HG02870 (cell line): ENCODE results near the gene CDK7.
"Not testable (repeated sequence)": the region's sequence is repeated elsewhere in the genome, so short reads cannot be mapped to it uniquely, and the experiment has no call there.

Source experiments
- ATAC-seq: cut with Tn5 transposase; IDR thresholded peaks from one replicate; pipeline ENCODE4 v1.9.1; 2021; ENCODE audit warnings: mild to moderate bottlenecking, moderate library complexity; ENCODE audit not compliant: unreplicated experiment

The CDK7 gene

DNA sequence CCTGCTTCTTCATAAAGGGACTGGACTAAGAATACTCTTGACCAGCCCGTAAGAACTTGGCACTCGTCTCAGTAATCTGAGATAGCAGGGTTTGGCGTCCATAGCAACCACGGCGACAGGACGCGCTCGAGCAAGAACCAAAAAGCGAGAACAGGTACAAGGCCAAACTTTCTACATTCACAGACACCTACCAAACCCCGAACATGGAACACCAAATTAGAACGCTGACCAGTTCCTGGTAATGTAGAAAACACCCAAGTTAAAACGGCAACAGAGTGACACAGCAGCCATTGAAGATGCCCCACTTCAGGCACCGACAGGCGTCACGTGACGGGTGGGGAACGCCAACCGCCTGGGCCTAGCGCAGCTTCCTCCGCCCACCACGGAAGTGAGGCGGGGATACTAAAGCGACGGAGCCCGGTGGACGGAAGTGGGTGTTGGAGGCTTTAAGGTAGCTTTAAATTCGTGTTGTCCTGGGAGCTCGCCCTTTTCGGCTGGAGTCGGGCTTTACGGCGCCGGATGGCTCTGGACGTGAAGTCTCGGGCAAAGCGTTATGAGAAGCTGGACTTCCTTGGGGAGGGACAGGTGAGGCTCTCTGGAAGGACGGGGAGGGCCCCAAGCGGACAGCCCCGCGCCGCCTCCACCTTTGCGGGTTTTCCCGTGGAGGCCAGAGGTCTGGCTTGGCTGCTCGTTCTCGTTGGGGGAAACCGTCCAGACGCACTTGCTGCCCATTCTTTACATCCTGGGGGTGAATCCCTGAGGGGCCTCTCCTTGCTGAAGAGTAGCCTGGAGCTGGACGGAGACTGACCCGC lies at the start of gene CDK7:
TSS of gene CDK7 (plus strand) at position 430 of the 812 bp plus-strand sequence. CDS start at position 520, 90 bp downstream.
- ATAC-seq, result peak; percentile 97

DNA sequence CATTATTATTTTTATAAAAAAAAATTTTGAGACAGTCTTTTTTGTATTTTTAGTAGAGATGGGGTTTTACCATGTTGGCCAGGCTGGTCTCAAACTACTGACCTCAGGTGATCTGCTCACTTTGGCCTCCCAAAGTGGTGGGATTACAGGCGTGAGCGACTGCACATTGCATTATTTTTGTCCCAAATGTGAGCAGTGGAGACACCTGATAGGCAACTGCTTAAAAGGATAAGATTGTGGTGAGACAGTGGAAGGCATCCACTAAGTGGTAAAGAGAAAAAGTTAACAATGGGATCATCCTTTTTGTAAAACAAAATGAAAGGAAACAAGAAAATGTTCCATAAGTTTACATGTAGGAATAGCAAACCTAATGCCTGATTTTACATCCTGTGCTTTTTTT lies 47.3 kb upstream of the CDK7 start:
- no peak for ATAC-seq

DNA sequence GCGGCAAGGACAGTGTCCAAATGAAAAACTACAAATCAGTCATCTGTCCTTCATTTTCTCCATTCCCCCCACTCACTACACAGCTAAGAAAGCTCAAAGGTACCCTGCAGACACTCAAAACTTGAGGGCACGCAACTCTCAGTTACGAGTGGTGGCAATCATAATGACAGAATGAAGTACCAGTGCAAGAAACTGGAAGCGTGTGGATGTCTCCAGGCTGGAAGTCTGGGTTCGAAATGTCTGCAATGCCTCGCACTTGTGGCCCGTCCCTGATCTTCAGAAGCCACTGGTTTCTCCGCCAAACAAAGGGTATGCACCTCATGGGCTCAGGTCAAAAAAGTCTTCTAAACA lies 45.9 kb upstream of the CDK7 start:
- no peak for ATAC-seq

DNA sequence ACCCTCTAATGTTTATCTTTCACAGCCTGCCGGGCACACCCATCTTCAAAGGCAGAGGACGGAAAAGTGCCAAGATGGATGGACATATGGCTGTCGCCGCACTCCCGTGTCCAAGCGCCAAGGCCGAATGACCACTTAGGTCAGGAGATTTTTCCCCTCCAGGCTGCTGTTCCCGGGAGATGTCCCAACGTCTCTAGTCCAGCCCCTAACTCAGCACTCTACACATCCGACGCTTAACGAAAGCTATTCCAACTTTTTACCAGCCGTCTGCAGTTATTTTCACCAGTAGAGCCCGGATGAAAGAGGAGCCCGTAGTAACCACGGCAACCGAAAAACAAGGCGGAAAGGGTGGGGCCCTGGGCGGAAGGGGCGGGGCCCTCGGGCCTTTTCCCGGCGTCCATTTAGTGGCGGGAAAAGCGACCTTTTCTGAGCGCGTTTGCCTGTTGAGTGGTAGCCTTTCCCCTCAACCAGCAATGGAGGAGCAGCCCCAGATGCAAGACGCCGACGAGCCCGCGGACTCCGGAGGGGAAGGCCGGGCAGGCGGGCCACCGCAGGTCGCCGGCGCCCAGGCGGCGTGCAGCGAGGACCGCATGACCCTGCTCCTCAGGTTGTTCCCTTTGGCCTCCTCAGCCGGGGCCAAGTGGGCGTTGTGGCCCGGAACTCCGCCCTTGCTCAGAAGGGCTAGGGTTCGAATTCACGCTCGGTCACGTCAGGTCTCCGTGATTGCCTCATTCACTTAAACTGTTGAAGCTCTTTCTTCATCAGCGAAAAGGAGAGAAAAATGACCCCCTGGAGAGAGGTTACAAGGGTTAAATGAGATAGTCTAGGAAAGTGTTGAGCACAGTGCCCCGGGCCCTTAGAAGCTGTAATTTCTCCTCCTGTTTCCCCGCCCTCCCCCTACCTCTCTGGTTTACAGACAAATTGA lies 45.3 kb upstream of the CDK7 start, which contains the start of gene CENPH:
TSS of gene CENPH (plus strand) at position 422 of the 925 bp plus-strand sequence. CDS start at position 474, 52 bp downstream.
- peak; percentile 92 for ATAC-seq

DNA sequence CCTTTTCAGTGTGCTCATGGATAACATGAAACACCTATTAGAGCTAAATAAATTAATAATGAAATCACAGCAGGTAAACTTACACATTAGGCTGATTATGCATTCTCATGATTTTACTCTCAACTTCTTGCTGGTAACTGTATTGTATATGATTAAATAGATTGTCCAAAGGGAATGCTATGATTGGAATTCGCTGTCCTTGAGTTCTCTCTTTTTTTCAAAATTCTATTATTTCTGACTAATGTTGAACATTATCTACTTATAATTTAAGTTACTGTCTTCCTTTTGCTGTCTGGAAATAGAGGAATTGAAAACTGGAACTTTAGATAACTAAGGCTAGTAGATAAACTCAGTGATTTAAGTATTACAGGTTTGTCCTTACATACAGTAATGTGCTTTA lies 32.2 kb upstream of the CDK7 start:
- ATAC-seq, result no peak

DNA sequence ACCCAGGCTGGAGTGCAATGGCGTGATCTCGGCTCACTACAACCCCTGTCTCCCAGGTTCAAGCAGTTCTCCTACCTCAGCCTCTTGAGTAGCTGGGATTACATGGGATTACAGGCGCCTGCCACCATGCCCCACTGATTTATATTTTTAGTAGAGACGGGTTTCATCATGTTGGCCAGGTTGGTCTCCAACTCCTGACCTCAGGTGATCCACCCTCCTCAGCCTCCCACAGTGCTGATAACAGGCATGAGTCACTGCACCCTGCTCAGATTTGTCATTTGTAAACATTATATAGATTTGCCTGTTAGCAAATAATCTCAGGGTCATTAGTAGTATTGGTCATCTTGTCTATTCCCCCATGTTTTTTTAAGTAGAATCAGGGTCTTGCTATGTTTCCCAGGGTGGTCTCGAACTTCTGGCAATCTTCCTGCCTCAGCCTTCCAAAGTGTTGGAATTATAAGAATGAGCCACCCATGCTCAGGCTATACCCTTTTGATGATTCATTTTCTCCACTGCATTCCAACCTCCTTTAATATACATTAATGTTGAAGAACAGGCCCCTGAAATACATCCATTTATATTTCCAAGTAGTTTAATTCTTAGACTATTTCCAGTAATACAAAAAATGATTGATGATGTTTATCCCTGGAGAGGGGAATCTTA lies 28.0 kb upstream of the CDK7 start:
- ATAC-seq, result no peak

DNA sequence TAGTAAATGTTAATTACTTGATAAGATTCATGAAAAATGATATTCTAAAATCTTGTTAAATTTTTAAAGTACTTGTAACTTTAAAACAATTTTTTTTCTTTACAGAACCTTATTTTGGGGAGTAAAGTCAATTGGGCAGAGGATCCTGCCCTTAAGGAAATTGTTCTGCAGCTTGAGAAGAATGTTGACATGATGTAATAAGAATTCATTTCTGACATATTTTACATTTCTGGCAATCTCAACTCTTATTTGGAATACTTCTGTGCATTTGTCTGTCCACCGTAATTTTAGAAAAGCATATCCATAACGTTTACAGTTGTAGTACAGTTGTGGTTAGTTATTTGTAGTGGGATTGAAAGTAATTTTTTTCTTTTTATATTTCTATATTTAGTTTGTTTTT lies 25.1 kb upstream of the CDK7 start:
- ATAC-seq, result no peak

DNA sequence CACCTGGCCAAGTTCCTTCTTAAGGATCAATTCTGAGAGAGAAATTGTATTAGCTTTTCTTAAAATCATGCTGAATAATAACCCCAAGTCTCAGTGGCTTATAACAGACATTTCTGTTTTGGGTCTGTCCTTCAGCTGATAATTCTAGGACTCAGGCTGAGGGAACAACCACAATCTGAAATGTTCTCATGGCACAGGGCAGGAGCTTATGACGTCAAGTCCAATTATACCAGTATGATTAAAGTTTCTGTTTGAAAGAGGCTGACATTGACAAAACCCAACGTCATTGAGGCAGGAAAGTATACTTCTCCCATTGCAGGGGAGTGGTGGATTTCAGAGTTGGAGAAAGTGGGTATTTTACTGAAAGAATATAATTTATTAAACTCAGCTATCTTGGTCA lies 23.5 kb upstream of the CDK7 start:
- no peak for ATAC-seq

DNA sequence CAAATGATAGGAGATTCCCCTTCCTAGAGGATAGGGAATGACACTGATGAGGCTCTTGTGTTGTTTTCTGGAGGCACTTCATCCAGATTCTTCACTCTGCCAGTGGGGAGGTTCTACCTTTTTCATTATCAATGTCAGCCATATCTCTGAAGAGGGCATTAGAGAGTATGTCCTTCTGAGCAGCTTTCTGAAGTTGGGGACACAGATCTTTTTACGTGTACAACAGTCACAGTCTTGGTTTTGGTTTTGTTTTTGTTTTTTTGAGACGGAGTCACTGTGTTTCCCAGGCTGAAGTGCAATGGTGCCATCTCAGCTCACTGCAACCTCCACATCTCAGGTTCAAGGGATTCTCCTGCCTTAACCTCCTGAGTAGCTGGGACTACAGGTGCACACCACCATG lies 22.7 kb upstream of the CDK7 start:
- no peak for ATAC-seq

DNA sequence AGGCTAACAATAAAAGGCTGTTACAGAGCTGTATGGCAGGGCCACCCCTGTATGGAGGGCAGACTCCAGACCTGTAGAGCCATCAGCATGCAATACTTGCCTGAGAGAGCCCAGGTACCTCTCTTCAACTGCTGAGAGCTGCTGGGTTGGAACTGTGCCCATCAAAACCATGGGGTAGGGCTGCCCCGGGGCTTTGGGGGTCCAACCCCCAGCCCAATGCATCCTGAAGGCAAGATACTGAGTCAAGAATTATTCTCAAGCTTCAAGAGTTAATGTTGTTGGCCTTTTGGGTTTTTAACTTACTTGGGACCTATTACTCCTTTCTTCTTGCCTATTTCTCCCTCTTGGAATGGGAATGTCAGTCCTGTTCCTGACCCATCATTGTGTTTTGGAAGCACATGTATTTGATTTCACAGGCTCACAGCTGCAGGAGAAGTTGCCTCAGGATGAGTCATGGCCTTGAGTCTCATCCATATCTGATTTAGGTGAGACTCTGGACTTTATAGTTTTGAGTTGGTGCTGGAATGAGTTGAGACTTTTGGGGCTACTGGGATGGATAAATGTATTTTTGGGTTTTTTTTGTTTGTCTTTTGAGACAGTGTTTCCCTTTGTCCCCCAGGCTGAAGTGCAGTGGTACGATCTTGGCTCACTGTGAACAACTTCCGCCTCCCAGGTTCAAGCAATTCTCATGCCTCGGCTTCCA lies 21.0 kb upstream of the CDK7 start:
- ATAC-seq, result no peak

DNA sequence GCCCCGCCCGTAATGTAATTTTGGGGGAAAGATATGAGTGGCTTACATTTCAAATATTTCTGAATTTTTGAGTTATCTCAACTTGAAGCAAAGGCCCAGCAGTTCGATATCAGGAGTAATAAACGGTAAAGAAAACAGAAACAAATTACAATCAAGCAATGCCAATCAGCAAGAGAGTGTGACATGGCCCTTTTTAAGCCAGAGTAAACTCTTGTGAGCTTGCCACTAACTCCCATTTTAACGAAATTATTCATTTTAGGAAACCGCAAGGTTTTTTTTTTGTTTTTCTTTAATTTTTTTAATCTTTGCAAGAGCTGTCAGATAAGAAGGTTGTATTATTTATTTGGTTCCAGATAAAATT lies 17.6 kb upstream of the CDK7 start:
- ATAC-seq, result no peak

DNA sequence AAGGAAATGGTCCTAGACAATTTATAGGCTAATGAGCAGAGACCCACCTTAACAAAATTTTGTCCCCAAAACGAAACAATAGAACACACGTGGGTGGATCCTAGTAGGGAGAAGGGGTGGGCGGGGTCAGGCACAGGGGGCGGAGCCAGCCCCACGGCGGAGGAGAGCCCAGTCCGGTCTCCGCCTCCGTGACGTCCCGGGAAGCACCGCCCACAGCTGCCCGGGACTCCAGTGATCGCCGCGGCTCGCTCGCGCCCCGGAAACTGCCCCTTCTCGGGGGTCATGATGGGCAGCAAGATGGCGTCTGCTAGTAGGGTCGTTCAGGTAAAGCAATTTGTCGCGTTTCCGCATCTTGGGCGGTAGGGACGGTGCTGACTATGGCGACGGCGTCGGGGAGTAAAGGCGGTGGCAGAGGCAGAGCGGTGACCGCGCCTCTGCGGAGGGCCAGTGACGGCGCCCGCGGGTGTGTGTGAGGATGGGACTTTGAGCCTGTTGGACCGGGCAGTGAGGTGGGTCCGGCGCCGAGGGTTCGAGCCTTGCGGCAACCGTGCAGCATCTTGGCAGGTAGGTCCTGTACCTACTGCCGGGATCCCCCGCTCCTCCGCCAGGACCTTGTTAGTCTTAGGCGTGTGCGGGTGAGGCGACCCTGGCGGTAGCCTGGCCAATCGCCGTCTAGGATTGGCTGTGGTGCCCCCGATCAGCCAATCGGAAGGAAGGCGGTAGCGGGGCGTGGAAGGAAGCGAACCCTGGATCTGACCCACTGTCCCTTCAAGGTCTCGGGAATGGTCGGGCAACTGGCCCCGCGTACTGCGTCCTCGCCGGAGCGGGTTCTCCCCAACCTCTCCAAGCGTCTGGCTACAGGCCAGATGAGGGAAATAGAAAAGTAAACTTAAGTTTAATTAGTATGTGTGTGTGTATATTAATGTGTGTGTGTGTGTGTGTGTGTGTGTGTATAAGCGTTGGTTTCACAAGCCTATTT lies 16.8 kb upstream of the CDK7 start:
- ATAC-seq, result peak; percentile 91

DNA sequence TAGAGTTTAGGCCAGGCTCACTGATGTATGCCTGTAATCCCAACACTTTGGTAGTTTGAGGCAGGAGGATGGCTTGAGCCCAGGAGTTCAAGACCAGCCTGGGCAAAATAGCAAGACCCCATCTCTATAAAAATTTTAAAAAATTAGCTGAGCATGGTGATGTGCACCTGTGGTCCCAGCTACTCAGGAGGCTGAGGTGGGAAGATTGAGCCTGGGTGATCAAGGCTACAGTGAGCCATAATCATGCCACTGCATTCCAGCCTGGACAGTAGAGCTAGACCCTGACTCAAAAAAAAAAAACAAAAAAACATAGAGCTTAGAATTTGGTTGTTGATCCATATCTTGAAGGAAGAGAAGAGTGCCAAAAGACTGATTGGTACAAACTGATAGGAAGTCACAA lies 14.7 kb upstream of the CDK7 start:
- ATAC-seq, result no peak

DNA sequence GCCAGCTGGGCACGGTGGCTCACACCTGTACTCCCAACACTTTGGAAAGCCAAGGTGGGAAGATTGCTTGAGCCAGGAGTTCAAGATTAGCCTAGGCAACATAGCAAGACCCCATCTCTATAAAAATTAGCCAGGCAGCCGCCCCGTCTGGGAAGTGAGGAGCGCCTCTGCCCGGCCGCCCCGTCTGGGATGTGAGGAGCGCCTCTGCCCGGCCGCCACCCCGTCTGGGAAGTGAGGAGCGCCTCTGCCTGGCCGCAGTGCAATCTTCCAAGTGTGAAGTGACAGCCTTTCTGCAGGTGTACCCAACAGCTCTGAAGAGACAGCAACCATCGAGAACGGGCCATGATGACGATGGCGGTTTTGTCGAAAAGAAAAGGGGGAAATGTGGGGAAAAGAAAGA lies 14.3 kb upstream of the CDK7 start:
- not testable (repeated sequence) for ATAC-seq

DNA sequence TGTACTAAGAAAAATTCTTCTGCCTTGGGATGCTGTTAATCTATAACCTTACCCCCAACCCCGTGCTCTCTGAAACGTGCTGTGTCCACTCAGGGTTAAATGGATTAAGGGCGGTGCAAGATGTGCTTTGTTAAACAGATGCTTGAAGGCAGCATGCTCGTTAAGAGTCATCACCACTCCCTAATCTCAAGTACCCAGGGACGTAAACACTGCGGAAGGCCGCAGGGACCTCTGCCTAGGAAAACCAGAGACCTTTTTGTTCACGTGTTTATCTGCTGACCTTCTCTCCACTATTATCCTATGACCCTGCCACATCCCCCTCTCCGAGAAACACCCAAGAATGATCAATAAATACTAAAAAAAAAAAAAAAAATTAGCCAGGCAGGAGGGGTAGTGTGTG lies 13.9 kb upstream of the CDK7 start:
- ATAC-seq, result not testable (repeated sequence)

DNA sequence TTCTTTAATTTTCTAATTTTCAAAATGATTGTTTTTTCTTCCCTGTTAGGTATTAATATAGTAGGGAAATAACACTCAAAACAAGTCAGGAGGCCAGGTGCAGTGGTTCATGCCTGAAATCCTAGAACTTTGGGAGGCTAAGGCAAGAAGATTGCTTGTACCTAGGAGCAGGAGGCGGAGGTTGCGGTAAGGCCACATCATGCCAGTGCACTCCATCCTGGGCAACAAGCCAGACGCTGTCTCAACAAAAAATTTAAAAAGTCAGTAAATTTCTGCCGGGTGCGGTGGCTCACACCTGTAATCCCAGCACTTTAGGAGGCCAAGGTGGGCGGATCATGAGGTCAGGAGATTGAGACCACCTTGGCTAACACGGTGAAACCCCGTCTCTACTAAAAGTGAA lies 10.2 kb upstream of the CDK7 start:
- ATAC-seq, result no peak

DNA sequence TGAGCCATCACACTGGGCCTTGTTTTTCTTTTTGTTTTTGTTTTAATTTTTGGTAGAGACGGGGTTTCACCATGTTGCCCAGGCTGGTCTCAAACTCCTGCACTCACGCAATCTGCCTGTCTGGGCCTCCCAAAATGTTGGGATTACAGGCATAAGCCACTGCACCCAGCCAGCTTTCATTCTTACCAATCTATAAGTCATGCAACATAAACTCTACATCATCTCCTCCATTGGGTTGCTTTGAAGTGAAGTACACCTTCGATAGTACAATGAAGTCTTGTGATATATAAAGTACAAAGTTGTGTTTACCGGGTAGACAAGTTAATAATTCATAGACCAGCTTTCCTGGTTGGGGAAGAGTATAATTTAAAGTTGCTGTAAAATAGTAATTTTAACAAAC lies 8.8 kb upstream of the CDK7 start:
- no peak for ATAC-seq

DNA sequence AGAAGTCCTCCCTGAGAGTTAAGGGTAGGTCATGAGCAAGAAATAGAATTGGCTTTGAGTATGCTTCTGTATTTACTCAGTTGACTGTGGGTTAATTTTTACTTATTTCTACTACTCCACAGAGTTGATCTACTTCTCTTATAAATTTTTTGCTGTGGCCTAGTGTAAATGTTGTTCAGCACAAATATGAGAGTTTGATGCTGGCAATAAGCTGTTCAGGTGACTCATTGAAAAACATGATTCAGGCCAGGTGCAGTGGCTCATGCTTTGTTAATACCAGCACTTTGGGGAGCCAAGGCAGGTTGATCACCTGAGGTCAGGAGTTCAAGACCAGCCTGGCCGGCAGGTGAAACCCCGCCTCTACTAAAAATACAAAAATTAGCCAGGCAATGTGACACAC lies 4.5 kb upstream of the CDK7 start:
- no peak for ATAC-seq

DNA sequence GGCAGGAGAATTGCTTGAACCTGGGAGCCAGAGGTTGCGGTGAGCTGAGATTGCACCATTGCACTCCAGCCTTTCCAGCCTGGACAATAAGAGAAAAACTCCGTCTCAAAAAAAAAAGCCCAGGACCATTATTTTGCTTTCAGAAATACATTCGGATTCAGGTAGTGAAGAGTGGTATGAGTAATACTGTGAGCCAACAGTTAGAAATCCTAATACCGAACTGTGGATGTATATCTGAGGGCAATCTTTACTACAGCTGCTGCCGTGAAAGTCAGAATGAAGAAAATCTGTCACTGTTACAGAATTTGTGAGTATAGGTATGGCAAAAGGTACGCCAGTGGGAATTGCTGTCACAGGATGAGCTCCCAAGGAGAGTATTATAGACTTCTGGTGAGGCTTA lies 3.4 kb upstream of the CDK7 start:
- ATAC-seq, result no peak

DNA sequence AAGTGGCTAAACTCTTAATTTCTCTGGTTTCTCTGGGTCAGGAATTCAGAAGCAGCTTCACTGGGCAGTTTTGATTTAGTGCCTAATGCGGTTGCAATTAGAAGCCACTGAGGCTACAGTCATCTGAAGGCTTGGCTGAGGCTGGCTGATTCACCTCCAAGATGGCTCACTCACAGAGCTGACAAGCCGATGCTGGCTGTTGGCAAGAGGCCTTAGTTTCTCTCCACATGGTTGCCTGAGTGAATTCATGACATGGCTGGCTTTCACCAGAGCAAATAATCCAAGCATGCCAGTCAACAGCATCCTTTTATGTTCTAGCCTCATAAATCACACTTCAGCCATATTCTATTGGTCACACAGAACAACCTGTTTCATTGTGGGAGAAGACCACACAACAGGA lies 2.8 kb upstream of the CDK7 start:
- no peak for ATAC-seq
